NB4 (cell line): ENCODE results near the gene PLXDC1.

Experiments
- CTCF ChIP-seq: IDR thresholded peaks from one replicate; pipeline ENCODE4 v1.5.1; 2012; ENCODE audit warnings: low read depth, low read length
- MYC ChIP-seq: IDR thresholded peaks from 2 replicates; pipeline ENCODE4 v1.6.1; 2011; ENCODE audit warnings: low read depth, low read length
- POLR2A ChIP-seq: IDR thresholded peaks from 2 replicates; pipeline ENCODE4 v1.6.1; 2011; ENCODE audit warnings: mild to moderate bottlenecking; ENCODE audit not compliant: insufficient read length; ENCODE audit errors: extremely low read depth

- TF ChIP-seq CTCF (no peak), POLR2A (no peak), MYC (no peak; the same call in 1 of the 2 replicates)
These were observed 41.9 kb upstream of the PLXDC1 start for GRCh38 chr17:39193346-39193745.
